WTC11 (cell line): ENCODE data around the gene JAKMIP1. TPM values are rescaled to one million over a fixed set of nuclear protein-coding genes. Genes with fewer than 3 reads are reported as not detected.

Experiments used
- ATAC-seq: fragments of 200-7000 bp; cut with Tn5 transposase; 2 replicates; pipeline ENCODE4 v1.10.0; 2021; ENCODE audit warnings: mild to moderate bottlenecking, moderate library complexity
- CTCF ChIA-PET: fragments of 300-600 bp; sonication (Branson Sonifier 250); formaldehyde crosslinking; loops from one replicate; lab custom pipeline; 2021; ENCODE audit warnings: antibody characterized with exemption; lab: Charles Lee
- POLR2A ChIA-PET: fragments of 350-600 bp; sonication (Branson Sonifier 250); formaldehyde crosslinking; loops from one replicate; lab custom pipeline; 2021; ENCODE audit warnings: antibody characterized with exemption; lab: Charles Lee
- DNase-seq: peaks from one replicate; pipeline ENCODE4 v3.0.0; 2021; ENCODE audit warnings: low spot score
- H3K27ac Mint-ChIP-seq: 2 replicates; pipeline ENCODE4 v1.8.0; 2021; ENCODE audit warnings: mixed read lengths
- H3K27me3 Mint-ChIP-seq: 2 replicates; pipeline ENCODE4 v1.8.0; 2021; ENCODE audit warnings: low read depth, mild to moderate bottlenecking, moderate library complexity, mixed read lengths
- H3K36me3 Mint-ChIP-seq: 2 replicates; pipeline ENCODE4 v1.8.0; 2021; ENCODE audit warnings: mixed read lengths
- H3K4me1 Mint-ChIP-seq: 2 replicates; pipeline ENCODE4 v1.8.0; 2022; ENCODE audit warnings: mixed read lengths
- H3K4me3 Mint-ChIP-seq: 2 replicates; pipeline ENCODE4 v1.8.0; 2021; ENCODE audit warnings: mild to moderate bottlenecking, moderate library complexity, mixed read lengths
- H3K9me3 Mint-ChIP-seq: 2 replicates; pipeline ENCODE4 v1.8.0; 2021; ENCODE audit warnings: mixed read lengths
- AR ChIP-seq: fragments of 250-450 bp; sonication (Bioruptor Pico); IDR thresholded peaks from 2 replicates; pipeline ENCODE4 v1.9.0; 2021; ENCODE audit warnings: mild to moderate bottlenecking
- EMX1 ChIP-seq: fragments of 250-450 bp; sonication (Bioruptor Pico); IDR thresholded peaks from 2 replicates; pipeline ENCODE4 v1.8.0; 2021; ENCODE audit warnings: mild to moderate bottlenecking
- HMGA2 ChIP-seq: fragments of 250-450 bp; sonication (Bioruptor Pico); IDR thresholded peaks from 2 replicates; pipeline ENCODE4 v1.4.0; 2021; ENCODE audit warnings: mild to moderate bottlenecking, moderate library complexity
- IRF2 ChIP-seq: sonication (generic); formaldehyde crosslinking; IDR thresholded peaks from 2 replicates; pipeline ENCODE4 v1.8.0; 2022; ENCODE audit warnings: low read depth, missing genetic modification reagents, borderline replicate concordance
- MLX ChIP-seq: sonication (generic); formaldehyde crosslinking; IDR thresholded peaks from 2 replicates; pipeline ENCODE4 v1.8.1; 2023; ENCODE audit warnings: mild to moderate bottlenecking, missing genetic modification reagents, moderate library complexity
- RELA ChIP-seq: sonication (generic); formaldehyde crosslinking; IDR thresholded peaks from 2 replicates; pipeline ENCODE4 v1.8.1; 2022; ENCODE audit warnings: missing genetic modification reagents, mild to moderate bottlenecking, borderline replicate concordance
- RORB ChIP-seq: fragments of 250-450 bp; sonication (Bioruptor Pico); IDR thresholded peaks from 2 replicates; pipeline ENCODE4 v1.9.0; 2021; ENCODE audit warnings: mild to moderate bottlenecking
- SOX15 ChIP-seq: fragments of 250-450 bp; sonication (Bioruptor Pico); IDR thresholded peaks from 2 replicates; pipeline ENCODE4 v1.9.0; 2021; ENCODE audit warnings: mild to moderate bottlenecking
- ZNF232 ChIP-seq: sonication (generic); formaldehyde crosslinking; IDR thresholded peaks from 2 replicates; pipeline ENCODE4 v1.8.0; 2022; ENCODE audit warnings: mild to moderate bottlenecking, missing genetic modification reagents
- total RNA-seq: library from RNA; stranded (reverse); gene quantifications from 3 replicates; pipeline ENCODE4 v1.2.3, GENCODE V29; 2021
- TF ChIP-seq, protein P1 (sequence below): sonication (generic); formaldehyde crosslinking; IDR thresholded peaks from 2 replicates; pipeline ENCODE4 v1.8.1; 2022; ENCODE audit warnings: missing genetic modification reagents, borderline replicate concordance
- TF ChIP-seq, protein P2 (sequence below): sonication (generic); formaldehyde crosslinking; IDR thresholded peaks from 2 replicates; pipeline ENCODE4 v1.8.0; 2022; ENCODE audit warnings: missing genetic modification reagents
- TF ChIP-seq, protein P3 (sequence below): sonication (generic); formaldehyde crosslinking; conservative IDR thresholded peaks from 2 replicates; pipeline ENCODE4 v1.8.1; 2023; ENCODE audit warnings: mild to moderate bottlenecking, low read depth, missing genetic modification reagents, moderate library complexity

The JAKMIP1 gene
- total RNA-seq, 1 experiment from 2014 or later: 4.0 TPM

GRCh38 chr4:6029254-6029653 is 171.1 kb downstream of the JAKMIP1 start:
- H3K27ac Mint-ChIP-seq: no peak overlapping the region
- ChIA-PET CTCF (interaction anchor here (0.9 to 1.3 kb wide), 3 partner anchors 10 to 81 kb away, joined by 3 to 5 read pairs (median 4); no protein-coding TSS in a partner anchor), POLR2A (no interaction called here)
- H3K9me3 Mint-ChIP-seq: no peaks in the 10 kb centered on the region
- TF ChIP-seq ZNF232 (CRISPR knock-in tag) (no peak), MLX (no peak), RORB (CRISPR knock-in tag) (no peak), RELA (CRISPR knock-in tag) (no peak), EMX1 (CRISPR knock-in tag) (no peak), AR (CRISPR knock-in tag) (no peak)
- H3K27me3 Mint-ChIP-seq: no peaks in the 10 kb centered on the region; the same call in 1 of the 2 replicates
- H3K4me1 Mint-ChIP-seq: peaks cover 13% of the 10 kb centered on the region
- H3K4me3 Mint-ChIP-seq: no peak overlapping the region
- no peaks in the 10 kb centered on the region for H3K36me3 Mint-ChIP-seq
- peak; percentile 61 for ATAC-seq
- DNase-seq: no peak

DNA sequence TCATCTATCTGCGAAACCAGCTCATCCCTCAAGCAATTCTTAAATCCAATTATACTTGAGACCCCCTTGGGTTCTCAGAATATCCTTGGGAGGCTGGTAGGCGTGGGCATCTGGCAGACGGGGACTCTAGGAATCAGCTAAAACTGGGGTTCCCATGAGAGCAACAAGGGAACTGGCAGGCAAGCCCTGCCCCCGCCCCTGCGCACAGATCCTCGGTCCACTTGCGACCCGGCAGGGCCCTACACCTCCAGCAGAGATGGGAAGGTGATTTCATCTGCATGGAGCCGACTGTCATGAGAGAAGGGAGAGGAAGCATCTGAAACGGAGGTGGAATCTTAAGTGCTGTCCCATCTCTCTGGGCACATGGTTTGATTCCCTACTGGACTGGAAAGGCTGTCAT is 172.2 kb downstream of the JAKMIP1 start:
- no peak overlapping the region for H3K27ac Mint-ChIP-seq
- no peaks in the 10 kb centered on the region for H3K36me3 Mint-ChIP-seq
- no peaks in the 10 kb centered on the region; the same call in 1 of the 2 replicates for H3K27me3 Mint-ChIP-seq
- no peaks in the 10 kb centered on the region for H3K9me3 Mint-ChIP-seq
- CTCF ChIA-PET: interaction anchor here (1.0 to 2.3 kb wide), 4 partner anchors 8 to 304 kb away, joined by 3 to 6 read pairs (median 4); no protein-coding TSS in a partner anchor
- TF ChIP-seq, protein P1, sequence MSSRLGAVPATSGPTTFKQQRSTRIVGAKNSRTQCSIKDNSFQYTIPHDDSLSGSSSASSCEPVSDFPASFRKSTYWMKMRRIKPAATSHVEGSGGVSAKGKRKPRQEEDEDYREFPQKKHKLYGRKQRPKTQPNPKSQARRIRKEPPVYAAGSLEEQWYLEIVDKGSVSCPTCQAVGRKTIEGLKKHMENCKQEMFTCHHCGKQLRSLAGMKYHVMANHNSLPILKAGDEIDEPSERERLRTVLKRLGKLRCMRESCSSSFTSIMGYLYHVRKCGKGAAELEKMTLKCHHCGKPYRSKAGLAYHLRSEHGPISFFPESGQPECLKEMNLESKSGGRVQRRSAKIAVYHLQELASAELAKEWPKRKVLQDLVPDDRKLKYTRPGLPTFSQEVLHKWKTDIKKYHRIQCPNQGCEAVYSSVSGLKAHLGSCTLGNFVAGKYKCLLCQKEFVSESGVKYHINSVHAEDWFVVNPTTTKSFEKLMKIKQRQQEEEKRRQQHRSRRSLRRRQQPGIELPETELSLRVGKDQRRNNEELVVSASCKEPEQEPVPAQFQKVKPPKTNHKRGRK: no peak
- TF ChIP-seq, protein P2, sequence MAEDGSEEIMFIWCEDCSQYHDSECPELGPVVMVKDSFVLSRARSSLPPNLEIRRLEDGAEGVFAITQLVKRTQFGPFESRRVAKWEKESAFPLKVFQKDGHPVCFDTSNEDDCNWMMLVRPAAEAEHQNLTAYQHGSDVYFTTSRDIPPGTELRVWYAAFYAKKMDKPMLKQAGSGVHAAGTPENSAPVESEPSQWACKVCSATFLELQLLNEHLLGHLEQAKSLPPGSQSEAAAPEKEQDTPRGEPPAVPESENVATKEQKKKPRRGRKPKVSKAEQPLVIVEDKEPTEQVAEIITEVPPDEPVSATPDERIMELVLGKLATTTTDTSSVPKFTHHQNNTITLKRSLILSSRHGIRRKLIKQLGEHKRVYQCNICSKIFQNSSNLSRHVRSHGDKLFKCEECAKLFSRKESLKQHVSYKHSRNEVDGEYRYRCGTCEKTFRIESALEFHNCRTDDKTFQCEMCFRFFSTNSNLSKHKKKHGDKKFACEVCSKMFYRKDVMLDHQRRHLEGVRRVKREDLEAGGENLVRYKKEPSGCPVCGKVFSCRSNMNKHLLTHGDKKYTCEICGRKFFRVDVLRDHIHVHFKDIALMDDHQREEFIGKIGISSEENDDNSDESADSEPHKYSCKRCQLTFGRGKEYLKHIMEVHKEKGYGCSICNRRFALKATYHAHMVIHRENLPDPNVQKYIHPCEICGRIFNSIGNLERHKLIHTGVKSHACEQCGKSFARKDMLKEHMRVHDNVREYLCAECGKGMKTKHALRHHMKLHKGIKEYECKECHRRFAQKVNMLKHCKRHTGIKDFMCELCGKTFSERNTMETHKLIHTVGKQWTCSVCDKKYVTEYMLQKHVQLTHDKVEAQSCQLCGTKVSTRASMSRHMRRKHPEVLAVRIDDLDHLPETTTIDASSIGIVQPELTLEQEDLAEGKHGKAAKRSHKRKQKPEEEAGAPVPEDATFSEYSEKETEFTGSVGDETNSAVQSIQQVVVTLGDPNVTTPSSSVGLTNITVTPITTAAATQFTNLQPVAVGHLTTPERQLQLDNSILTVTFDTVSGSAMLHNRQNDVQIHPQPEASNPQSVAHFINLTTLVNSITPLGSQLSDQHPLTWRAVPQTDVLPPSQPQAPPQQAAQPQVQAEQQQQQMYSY (CRISPR knock-in tag): no peak
- TF ChIP-seq RORB (CRISPR knock-in tag) (no peak), IRF2 (CRISPR knock-in tag) (no peak), HMGA2 (no peak), SOX15 (CRISPR knock-in tag) (no peak)
- TF ChIP-seq, protein P3, sequence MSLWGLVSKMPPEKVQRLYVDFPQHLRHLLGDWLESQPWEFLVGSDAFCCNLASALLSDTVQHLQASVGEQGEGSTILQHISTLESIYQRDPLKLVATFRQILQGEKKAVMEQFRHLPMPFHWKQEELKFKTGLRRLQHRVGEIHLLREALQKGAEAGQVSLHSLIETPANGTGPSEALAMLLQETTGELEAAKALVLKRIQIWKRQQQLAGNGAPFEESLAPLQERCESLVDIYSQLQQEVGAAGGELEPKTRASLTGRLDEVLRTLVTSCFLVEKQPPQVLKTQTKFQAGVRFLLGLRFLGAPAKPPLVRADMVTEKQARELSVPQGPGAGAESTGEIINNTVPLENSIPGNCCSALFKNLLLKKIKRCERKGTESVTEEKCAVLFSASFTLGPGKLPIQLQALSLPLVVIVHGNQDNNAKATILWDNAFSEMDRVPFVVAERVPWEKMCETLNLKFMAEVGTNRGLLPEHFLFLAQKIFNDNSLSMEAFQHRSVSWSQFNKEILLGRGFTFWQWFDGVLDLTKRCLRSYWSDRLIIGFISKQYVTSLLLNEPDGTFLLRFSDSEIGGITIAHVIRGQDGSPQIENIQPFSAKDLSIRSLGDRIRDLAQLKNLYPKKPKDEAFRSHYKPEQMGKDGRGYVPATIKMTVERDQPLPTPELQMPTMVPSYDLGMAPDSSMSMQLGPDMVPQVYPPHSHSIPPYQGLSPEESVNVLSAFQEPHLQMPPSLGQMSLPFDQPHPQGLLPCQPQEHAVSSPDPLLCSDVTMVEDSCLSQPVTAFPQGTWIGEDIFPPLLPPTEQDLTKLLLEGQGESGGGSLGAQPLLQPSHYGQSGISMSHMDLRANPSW (CRISPR knock-in tag): no peak
- no peak for DNase-seq
- H3K4me1 Mint-ChIP-seq: peaks cover 13% of the 10 kb centered on the region
- POLR2A ChIA-PET: no interaction called here
- no peak for ATAC-seq
- no peak overlapping the region for H3K4me3 Mint-ChIP-seq
